Measurements from ENCODE around the gene PDIK1L.

GRCh38 chr1:26082020-26082350 lies 29.6 kb upstream of the PDIK1L start:
- TF ChIP-seq SIN3A (conservative IDR thresholded peaks at IDR 0.05 in 1 of 2, IDR thresholded peaks at IDR 0.05 in 1 of 2; ENCODE audit: low read depth in 1 of 2, low read length in 2 of 2) (no peak), EZH2 (IDR thresholded peaks at IDR 0.05; ENCODE audit: low read depth, low read length, severe bottlenecking) (no peak), EP300 (IDR thresholded peaks at IDR 0.05; ENCODE audit: borderline replicate concordance in 1 of 2, low read depth in 2 of 2, low read length in 2 of 2) (no peak), CTCF (IDR thresholded peaks at IDR 0.05; ENCODE audit: control extremely low read depth in 1 of 3, insufficient read depth in 1 of 3, low read depth in 1 of 3, low read length in 3 of 3) (no peak), POLR2A (IDR thresholded peaks at IDR 0.05; ENCODE audit: control extremely low read depth in 1 of 2, low read depth in 2 of 2, low read length in 2 of 2) (no peak), GABPA (IDR thresholded peaks at IDR 0.05; ENCODE audit: borderline replicate concordance, insufficient read depth, low read length) (no peak), FOSL1 (IDR thresholded peaks at IDR 0.05; ENCODE audit: insufficient read depth, low read depth, low read length) (no peak), ASH2L (IDR thresholded peaks at IDR 0.05; ENCODE audit: low read length) (no peak), ATF3 (IDR thresholded peaks at IDR 0.05; ENCODE audit: insufficient read depth, low read depth, low read length) (no peak), CHD7 (IDR thresholded peaks at IDR 0.05; ENCODE audit: insufficient replicate concordance, low read length) (no peak), RXRA (IDR thresholded peaks at IDR 0.05; ENCODE audit: insufficient read depth, low read depth, low read length) (no peak), ATF2 (IDR thresholded peaks at IDR 0.05; ENCODE audit: low read length) (no peak), SAP30 (IDR thresholded peaks at IDR 0.05; ENCODE audit: insufficient read depth, insufficient replicate concordance, low read length) (no peak), BRCA1 (IDR thresholded peaks at IDR 0.05; ENCODE audit: low read depth, low read length) (no peak)
